HK-2 (cell line): ENCODE measurements around the gene KLHL24.
"Not testable (repeated sequence)": the region's sequence is repeated elsewhere in the genome, so short reads cannot be mapped to it uniquely, and the experiment has no call there.

ENCODE experiments used
- DNase-seq: peaks from one replicate; pipeline ENCODE4 v3.0.0-alpha.2; 2018; ENCODE audit not compliant: unreplicated experiment

Gene KLHL24, protein sequence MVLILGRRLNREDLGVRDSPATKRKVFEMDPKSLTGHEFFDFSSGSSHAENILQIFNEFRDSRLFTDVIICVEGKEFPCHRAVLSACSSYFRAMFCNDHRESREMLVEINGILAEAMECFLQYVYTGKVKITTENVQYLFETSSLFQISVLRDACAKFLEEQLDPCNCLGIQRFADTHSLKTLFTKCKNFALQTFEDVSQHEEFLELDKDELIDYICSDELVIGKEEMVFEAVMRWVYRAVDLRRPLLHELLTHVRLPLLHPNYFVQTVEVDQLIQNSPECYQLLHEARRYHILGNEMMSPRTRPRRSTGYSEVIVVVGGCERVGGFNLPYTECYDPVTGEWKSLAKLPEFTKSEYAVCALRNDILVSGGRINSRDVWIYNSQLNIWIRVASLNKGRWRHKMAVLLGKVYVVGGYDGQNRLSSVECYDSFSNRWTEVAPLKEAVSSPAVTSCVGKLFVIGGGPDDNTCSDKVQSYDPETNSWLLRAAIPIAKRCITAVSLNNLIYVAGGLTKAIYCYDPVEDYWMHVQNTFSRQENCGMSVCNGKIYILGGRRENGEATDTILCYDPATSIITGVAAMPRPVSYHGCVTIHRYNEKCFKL

DNA sequence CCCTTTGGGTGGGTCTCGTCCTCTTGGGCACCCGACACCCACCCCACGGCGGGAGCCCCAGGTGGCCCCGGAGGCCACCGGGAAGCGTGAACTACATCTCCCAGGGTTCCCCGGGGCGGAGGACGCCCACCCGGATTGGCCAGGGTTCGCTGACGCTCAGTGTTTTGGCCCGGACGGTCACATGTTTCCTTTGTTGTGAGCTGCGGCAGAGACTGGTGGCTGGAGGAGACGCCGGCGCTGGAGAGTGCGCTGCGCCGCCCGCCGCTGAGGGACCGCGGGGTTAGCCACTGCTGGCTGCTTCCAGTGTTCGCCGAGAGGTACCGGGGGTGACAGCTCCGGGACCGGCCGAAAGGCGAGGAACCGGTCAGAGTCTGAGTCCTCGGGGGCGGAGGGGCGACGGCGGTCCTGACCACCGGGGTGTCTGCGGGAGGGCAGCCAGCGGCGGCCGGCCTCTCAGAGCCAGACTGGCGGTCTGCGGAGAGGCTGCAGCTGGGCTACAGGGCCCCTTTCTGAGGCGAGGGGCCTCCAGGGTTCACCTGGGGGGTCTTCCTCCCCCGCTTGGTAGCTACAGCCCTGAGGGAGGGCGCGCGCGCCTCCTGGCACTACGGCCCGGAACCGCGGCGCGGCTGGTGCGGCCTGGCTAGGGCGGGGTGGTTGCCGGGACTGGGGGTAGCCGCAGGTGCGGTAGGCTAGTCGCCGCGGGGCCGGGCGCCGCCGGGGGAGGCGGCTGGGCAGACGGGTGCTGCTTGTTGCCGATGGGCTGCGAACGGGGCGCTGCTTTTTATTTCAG lies at the start of gene KLHL24:
Gene KLHL24 (plus strand): TSS at position 193 of the 790 bp plus-strand sequence. CDS start 14,734 bp downstream, outside the sequence.
- peak; percentile 95 for DNase-seq

DNA sequence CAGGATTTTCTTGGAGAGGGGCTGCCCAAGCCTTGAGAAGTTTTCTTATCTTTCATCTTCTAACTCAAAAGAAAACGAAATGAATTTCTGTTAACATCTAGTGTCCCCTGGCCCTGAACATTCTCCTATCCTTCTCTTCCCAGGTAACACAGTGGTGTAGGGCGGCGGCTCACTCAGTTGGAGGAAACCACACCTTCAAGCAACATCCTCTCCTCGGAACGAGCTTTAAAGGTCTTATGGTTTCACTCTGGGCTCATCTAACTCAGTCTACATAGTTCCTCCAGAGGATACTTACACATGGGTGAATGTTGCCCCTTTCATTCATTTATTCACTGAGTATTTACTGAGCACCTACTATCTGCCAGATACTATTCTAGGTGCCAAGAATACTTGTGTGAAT lies 48.9 kb upstream of the KLHL24 start:
- DNase-seq: no peak

DNA sequence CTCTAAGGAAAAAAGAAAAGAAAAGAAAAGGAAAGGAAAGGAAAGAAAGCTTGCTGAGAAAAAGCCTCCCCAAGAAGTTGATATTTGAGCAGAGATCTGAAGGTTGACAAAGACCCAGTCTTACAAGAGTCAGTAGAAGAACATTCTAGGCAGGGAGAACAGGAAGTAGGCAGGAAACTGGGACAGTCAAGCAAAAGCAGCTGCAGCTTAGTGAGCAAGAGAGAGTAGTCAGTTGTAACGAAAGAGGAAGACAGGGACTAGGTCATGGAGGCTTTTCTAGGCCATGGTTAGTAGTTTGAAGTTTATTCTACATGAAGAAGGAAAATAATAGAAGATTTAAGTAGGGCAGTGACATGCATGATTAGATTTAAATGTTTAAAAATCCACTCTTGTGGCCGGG lies 48.1 kb upstream of the KLHL24 start:
- no peak for DNase-seq

DNA sequence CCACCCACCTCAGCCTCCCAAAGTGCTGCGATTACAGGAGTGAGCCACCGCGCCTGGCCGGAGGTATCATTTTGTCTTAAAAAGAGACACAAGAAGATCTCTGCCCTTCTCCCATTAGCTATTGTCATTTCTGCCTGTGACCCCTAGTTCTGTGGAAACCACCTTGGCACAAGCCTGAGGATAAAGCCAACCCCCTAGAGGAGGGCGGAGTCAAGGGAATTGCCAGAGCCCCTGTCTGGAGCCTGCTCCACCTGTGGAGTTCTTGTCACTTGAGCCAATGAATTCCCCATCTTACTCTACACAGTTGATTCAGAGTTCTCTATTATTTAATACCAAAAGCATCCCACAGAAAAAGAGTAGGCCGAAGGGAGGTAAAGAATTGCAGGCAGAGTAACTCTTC lies 45.0 kb upstream of the KLHL24 start:
- DNase-seq: no peak

DNA sequence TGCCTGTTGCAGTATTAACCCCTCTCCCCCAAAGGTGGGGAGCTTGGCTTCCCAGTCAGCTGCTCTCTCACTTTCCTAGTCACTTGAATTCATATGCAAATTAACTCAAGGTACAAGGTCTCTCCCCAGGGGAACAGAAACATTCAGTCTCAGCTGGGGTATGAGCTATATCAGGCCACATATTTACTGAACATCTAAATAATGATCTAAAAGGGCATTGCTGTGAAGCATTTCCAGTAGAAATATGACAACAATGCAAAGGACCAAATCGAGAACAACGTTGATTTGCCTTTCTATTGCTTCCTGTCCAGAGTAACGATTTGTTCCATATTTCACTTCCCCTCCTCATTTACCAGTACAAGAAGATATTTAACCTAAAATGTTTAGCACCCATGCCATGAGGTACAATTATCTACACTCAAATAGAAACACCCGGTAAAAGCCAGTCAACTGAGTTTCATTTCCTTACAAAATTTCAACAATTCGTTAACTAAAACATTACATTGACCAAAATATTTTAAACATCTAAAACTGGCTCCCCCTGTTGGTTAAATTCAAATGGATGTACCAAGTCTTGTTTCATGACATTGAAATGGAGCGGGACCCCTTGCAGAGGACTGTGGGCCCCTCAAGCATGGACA lies 43.4 kb upstream of the KLHL24 start:
- DNase-seq: no peak

DNA sequence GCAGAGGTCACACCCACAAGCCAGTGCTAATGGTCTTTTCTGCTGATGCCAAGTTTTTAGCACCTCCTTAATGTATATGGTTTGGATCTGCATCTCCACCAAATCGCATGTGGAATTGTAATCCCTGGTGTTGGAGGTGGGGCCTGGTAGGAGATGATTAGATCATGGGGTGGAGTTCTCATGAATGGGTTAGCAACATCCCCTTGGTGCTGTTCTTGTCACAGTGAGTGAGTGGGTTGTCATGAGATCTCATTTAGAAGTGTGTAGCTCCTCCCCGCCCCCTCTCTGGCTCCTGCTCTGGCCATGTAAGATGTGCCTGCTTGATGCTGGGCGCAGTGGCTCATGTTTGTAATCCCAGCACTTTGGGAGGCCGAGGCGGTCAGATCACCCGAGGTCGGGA lies 42.6 kb upstream of the KLHL24 start:
- DNase-seq: no peak

DNA sequence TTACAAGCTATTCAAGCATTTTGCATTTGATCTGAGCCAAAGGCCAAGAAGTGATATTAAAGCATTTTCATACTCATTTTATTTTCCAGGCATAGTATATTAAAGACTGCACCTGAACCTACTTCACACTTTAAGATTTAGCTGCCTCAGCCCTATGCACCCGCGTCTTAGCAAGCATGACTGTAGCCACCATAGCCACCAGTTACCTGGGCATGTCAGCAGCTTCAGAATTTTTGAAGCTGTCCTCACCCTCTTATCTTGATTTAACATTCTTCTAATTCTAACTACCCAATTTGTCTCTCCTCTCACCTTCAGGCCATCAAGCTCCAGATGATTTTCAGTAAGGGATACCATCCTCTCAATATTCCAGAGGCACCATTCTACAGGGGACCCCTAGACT lies 40.8 kb upstream of the KLHL24 start:
- no peak for DNase-seq

DNA sequence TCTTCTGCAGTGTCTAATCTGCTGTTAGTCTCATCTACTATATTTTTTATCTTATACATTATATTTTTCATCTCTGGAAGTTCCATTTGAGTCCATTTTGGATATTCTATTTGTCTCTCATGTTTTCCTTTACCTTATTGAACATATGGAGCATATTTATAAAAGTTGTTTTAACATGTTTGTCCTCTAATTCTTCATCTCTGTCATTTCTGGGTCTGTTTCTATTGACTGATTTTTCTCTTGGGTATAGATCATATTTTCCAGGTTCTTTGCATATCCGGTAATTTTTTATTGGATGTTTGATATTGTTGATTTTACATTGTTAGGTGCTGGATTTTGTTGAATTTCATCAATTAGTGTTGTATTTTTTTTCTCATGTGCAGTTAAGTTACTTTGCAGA lies 37.5 kb upstream of the KLHL24 start:
- no peak for DNase-seq

DNA sequence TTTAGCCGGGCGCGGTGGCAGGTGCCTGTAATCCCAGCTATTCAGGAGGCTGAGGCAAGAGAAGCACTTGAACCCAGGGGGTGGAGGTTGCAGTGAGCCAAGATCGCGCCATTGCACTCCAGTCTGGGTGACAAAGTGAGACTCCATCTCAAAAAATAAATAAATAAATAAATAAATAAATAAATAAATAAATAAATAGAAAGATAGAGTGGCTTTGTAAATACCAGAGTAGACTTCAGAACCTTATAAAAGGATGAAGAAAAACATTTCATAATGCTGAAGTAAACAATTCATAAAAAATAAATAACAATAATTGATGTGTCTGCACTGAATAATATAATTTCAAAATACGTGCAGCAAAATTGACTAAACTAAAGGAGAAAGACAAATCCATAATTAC lies 24.1 kb upstream of the KLHL24 start:
- not testable (repeated sequence) for DNase-seq

DNA sequence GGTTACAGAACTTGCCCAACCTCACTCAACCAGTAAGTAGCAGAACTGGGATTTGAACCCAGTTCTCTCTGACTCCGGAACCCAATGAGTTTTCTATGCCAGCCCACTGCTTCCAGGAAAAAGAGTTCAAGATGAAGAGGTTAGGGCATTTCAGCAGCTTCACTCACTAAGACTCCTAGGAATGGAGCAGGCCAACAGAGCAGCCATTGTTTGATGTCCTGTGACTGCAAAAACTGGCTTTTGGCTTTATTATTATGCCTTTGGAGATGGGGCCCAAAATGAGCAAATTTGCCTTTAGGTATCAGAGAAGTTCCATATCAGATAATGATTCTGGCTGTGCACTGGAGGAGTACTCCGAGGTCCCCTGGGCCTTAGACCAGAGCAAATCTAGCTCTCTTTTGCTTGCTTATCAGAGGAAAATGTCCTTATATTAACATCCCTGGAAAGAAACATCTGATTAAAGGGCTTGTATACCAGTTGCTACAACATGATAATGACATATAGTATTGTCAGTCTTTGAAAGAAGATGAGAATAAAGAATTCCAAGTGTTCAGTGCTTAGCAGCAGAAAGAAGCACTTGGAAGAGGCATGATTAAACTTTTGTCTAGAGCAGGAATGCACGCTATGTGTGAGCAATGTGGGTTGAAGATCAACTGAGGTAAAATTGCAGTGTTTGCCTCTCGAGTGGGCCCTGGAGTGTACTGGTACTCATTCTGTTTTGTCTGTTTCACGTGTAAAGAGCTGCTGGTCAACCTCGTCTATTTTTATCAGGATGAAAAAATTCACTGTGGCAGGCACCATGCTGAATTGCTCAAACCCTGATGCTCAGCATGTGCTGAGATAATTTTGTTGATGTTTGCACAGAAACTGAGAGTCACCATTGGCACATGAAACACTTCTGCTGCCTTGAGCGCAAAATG lies 21.8 kb upstream of the KLHL24 start:
- no peak for DNase-seq

DNA sequence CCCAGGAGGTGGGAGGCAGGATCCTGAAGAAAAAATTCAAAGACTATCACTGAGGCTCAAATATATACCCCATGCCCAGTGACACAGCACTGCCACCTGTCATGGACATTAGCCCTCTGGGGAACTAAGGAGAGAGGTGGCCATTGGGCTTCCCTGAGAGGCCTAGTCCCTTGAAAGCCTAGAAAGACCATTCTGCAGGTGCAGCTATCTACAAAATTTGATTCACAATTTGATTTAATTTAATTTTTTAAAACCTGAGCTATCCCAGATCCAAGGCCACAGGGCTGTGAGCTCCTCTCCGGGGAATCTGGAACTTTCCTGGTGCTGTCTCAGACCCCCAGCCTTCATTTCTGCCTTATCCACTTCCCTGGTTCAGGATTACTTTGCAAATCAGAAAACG lies 16.9 kb upstream of the KLHL24 start:
- DNase-seq: no peak

DNA sequence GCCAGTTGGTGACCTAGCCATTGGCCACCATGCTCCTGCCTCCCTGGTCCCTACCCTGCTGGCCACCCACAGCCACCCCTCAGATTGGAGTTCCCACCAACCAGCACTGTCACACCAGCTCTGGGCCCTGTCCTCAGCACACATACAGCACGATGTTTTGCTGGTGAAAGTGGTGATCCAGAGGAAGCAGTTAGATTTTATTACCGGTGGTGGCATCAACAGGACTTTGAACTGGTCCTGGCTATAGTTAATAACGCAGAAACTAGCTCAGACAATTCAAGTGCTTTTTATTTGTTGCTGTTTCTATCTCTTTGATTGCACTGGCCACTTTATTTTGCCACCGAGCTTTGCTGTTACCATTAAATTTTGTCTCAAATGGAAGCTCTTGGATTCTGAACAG lies 16.4 kb upstream of the KLHL24 start:
- no peak for DNase-seq

DNA sequence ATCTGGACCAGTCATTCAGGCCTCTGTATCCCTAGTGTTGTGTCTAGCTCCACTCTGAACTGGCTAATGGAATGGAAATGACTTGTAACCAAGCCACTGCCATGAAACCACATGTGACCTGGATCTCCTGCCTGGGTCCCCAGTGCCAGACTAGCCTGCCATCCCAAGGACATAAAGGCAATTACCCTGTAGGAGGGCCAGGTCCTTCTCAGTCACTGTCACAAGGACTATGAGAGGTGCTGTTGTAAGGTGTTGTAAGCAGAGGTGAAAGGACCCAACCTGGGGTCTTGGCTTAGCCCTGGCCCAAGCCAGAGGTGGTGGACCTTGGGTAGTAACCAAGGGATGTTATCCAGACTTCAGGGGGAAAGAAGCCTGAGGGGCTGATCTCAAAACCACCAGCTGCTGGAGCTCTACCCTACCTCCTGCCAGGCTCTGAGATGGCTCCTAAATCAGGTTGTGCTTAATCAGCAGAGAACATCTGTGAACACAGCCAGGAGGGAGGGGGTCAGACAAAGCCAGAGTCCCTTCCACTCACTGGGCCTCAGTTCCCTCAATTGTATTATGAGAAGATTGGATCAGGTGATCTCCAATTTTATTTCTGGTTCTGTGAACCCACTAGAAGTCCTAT lies 15.7 kb upstream of the KLHL24 start:
- no peak for DNase-seq

DNA sequence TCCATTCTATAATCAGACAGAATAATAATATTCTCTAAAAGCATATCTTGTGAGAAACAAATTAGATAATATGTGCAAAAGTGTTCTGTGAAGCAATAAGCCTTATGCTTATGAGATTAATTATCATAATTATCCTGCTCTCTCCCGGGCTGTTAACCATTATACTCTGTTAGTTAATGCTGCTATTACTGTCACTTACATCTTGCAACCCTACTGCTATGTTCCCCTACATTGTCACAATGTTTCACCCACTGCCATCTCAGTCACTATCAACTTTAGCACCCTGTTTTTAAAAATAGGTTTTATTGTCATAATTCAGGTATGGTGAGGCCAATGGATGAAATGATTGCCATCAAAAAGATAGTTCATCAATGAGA lies 15.2 kb upstream of the KLHL24 start:
- no peak for DNase-seq

DNA sequence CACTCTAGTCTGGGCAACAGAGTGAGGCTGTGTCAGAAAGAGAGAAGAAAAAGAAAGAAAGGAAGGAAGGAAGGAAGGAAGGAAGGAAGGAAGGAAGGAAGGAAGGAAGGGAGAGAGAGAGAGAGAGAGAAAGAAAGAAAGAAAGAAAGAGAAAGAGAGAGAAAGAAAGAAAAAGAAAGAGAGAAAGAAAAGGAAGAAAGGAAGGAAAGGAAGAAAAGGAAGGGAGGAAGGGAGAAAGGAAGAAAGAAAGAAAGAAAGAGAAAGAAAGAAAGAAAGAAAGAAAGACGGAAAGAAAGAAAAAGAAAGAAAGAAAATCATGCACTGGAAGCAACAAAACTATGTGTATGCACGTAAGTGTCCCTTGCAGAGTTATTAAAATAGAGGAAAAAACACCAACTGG lies 12.9 kb upstream of the KLHL24 start:
- not testable (repeated sequence) for DNase-seq

DNA sequence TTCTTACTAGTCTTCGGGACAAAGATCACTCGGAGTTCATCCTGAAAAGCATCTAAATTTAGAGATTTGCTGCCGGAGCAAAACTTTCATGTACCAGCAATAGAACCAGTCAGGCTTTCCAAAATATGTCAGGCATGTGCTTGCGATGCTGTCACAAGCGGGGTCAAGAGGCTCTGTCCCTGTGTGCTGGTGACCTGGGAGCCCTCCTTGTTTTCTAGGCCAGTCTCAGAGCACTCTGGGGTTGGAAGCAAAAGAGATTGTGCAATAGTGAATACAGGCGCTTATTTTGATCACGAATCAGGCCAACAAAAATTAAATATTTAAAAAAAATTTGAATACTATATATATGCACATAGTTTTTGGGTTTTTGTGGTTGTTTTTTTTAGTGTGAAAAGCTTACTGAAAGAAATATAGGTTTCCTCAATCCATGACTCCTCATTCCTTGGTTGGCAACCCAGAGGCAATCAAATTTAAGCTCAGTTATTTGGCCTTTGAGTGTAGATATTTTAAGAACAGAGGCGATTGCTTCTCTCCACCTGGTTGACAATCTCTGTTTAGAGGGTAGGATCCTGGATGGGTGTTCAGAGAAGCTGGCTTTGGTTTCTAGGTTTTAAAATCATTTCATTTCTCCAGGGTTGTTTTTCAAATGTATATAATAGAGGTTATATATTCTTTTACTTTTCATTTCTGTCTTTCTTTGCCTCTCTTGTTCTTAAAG lies 8.4 kb upstream of the KLHL24 start:
- no peak for DNase-seq

DNA sequence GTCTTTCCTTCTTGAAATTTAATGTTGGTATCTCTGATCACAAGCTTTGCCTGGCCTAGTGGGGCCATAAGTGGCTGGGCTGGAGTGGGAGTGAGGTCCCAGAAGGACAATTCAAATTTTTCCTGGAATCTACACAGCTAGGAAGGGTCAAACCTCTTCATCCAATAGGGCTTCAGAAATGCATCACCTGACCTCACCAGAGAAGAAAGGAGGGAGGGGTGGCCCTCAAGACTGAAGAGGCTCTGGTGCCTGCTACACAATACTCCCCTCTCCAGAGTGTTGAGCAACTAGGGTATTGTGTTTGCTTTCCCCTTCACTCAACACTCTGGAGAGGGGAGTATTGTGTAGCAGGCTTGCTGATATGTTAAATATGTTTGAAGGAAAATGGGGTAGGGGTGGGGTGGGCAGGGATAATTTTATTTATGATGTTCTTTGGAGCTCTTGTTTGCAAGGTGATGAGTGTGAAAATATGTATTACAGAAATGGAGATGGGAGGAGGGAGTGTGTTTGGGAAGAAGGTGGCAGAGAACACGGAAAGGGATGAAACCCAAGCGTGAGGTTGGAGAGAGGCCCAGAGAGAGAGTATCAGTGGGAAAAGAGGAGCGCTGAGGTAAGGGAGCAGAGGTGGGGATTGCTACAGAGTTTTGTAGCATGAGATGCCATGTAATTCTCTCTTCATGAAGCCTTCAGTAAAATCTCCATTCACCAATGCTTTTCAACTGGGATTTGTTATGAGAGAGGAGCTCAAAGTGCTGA lies 5.7 kb upstream of the KLHL24 start:
- DNase-seq: no peak

DNA sequence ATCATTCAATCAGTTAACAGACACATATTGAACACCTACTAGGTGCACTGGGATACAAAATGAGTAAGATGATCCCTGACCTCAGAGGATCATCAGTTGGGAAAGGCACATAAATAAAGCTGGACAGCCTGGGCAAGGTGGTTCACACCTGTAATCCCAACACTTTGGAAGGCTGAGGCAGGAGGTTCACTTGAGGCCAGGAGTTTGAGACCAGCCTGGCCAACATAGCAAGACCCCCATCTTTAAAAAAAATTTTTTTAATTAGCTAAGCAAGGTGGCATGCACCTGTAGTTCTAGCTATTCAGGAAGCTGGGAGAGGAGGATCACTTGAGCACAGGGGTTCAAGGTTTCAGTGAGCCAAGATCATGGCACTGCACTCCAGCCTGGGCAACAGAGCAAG lies 3.7 kb upstream of the KLHL24 start:
- DNase-seq: no peak

DNA sequence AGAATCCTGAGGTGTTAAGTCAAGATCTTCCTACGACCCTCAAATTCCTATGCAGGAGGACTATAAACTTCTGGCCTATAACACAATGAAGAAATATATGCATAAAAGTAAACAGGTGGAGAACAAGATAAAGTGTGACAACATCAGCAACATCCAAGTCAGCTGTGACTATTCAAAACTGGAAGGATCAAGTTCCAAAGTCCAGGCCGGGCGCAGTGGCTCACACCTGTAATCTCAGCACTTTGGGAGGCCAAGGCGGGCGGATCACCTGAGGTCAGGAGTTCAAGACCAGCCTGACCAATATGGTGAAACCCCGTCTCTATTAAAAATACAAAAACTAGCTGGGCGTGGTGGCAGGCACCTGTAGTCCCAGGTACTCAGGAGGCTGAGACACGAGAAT lies 2.7 kb upstream of the KLHL24 start:
- DNase-seq: not testable (repeated sequence)
